ENCODE data around the gene CRIP3. TPM values are rescaled to one million over a fixed set of nuclear protein-coding genes. Genes with fewer than 3 reads are reported as not detected.

CRIP3 gene
- total RNA-seq, 1 donor from 2014 or later = 3.4 TPM

- H3K4me1 Mint-ChIP-seq = no peaks in the 10 kb centered on the region
- no peaks in the 10 kb centered on the region for H3K36me3 Mint-ChIP-seq
- no peak overlapping the region for H3K27ac Mint-ChIP-seq
- peaks cover 20% of the 10 kb centered on the region for H3K27me3 Mint-ChIP-seq (ENCODE audit: low read depth)
- TF ChIP-seq, protein P1, sequence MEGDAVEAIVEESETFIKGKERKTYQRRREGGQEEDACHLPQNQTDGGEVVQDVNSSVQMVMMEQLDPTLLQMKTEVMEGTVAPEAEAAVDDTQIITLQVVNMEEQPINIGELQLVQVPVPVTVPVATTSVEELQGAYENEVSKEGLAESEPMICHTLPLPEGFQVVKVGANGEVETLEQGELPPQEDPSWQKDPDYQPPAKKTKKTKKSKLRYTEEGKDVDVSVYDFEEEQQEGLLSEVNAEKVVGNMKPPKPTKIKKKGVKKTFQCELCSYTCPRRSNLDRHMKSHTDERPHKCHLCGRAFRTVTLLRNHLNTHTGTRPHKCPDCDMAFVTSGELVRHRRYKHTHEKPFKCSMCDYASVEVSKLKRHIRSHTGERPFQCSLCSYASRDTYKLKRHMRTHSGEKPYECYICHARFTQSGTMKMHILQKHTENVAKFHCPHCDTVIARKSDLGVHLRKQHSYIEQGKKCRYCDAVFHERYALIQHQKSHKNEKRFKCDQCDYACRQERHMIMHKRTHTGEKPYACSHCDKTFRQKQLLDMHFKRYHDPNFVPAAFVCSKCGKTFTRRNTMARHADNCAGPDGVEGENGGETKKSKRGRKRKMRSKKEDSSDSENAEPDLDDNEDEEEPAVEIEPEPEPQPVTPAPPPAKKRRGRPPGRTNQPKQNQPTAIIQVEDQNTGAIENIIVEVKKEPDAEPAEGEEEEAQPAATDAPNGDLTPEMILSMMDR (IDR thresholded peaks at IDR 0.05; ENCODE audit: unreplicated experiment) = no peak
- no peaks in the 10 kb centered on the region for H3K9me3 Mint-ChIP-seq
- DNase-seq (ENCODE audit: low spot score in 2 of 2, unreplicated experiment in 2 of 2) = no peak
- no peak overlapping the region for H3K4me3 Mint-ChIP-seq
These were observed 17.7 kb downstream of the CRIP3 start for GRCh38 chr6:43290905-43291355.

DNA sequence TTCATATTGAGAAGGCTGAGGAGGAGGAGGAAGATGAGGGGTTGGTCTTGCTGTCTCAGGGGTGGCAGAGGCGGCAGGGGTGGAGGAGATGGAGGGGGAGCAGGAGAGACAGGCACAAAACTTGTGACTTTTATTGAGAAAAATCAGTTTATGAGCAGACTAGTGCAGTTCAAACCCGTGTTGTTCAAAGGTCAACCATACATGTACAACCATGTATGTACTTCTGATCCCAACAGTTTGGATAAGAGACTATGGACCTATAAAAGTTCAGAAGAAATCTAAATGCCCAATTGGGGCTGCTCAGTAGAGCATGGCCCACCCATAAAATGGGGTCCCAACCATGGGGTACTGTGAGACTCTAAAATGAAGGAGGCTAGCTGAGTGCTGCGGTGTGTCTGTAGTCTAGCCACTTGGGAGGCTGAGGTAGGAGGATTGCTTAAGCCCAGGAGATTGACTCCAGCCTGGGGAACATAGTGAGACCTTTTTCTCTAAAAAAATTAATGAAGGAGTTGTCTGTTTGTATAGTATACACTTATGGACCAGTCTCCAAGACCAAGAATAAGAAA, 18.2 kb downstream of the CRIP3 start:
- H3K36me3 Mint-ChIP-seq = no peaks in the 10 kb centered on the region
- TF ChIP-seq, protein P1 (IDR thresholded peaks at IDR 0.05; ENCODE audit: unreplicated experiment) = no peak
- no peak overlapping the region for H3K4me3 Mint-ChIP-seq
- no peak for DNase-seq (ENCODE audit: low spot score in 2 of 2, unreplicated experiment in 2 of 2)
- peaks cover 25% of the 10 kb centered on the region for H3K27me3 Mint-ChIP-seq (ENCODE audit: low read depth)
- no peaks in the 10 kb centered on the region for H3K4me1 Mint-ChIP-seq
- no peak overlapping the region for H3K27ac Mint-ChIP-seq
- no peaks in the 10 kb centered on the region for H3K9me3 Mint-ChIP-seq

GRCh38 chr6:43287717-43288679, 20.6 kb downstream of the CRIP3 start:
- Mint-ChIP-seq H3K4me1 (no peaks in the 10 kb centered on the region), H3K36me3 (no peaks in the 10 kb centered on the region), H3K4me3 (no peak overlapping the region), H3K27me3 (ENCODE audit: low read depth) (peaks cover 34% of the 10 kb centered on the region), H3K9me3 (no peaks in the 10 kb centered on the region), H3K27ac (no peak overlapping the region)
- no peak for DNase-seq (ENCODE audit: low spot score in 2 of 2, unreplicated experiment in 2 of 2)
- TF ChIP-seq, protein P1 (IDR thresholded peaks at IDR 0.05; ENCODE audit: unreplicated experiment) = no peak

GRCh38 chr6:43286980-43287716, 21.5 kb downstream of the CRIP3 start:
- DNase-seq (ENCODE audit: low spot score in 2 of 2, unreplicated experiment in 2 of 2) = no peak
- Mint-ChIP-seq H3K4me1 (no peaks in the 10 kb centered on the region), H3K27me3 (ENCODE audit: low read depth) (peaks cover 40% of the 10 kb centered on the region)

GRCh38 chr6:43286456-43286979, 22.1 kb downstream of the CRIP3 start:
- peaks cover 46% of the 10 kb centered on the region for H3K27me3 Mint-ChIP-seq (ENCODE audit: low read depth)
- no peaks in the 10 kb centered on the region for H3K9me3 Mint-ChIP-seq
- no peak overlapping the region for H3K27ac Mint-ChIP-seq
- no peaks in the 10 kb centered on the region for H3K4me1 Mint-ChIP-seq
- TF ChIP-seq, protein P1 (IDR thresholded peaks at IDR 0.05; ENCODE audit: unreplicated experiment) = no peak
- no peak overlapping the region for H3K4me3 Mint-ChIP-seq
- H3K36me3 Mint-ChIP-seq = no peaks in the 10 kb centered on the region
- no peak for DNase-seq (ENCODE audit: low spot score in 2 of 2, unreplicated experiment in 2 of 2)

More at GRCh38 chr6:43286980-43287716, 21.5 kb downstream of the CRIP3 start:
- H3K27ac Mint-ChIP-seq = no peak overlapping the region
- H3K36me3 Mint-ChIP-seq = no peaks in the 10 kb centered on the region
- TF ChIP-seq, protein P1 (IDR thresholded peaks at IDR 0.05; ENCODE audit: unreplicated experiment) = no peak
- H3K9me3 Mint-ChIP-seq = no peaks in the 10 kb centered on the region
- no peak overlapping the region for H3K4me3 Mint-ChIP-seq
